Heart left ventricle (tissue), 13 donors: ENCODE data around the gene ABR.

ENCODE experiments used
- CTCF ChIP-seq, 12 donors: fragments of 200-600 bp; sonication (generic) in 4 of 12; IDR thresholded peaks; one replicate each; pipeline versions ENCODE4 v1.5.0 to v1.8.0; 2018 to 2022; ENCODE audit warnings: antibody characterized with exemption in 12 of 12, mild to moderate bottlenecking in 5 of 12
- POLR2A ChIP-seq, 2 donors: fragments of 450-650 bp; IDR thresholded peaks; one replicate each; pipeline ENCODE4 v1.6.1; 2017; ENCODE audit warnings: antibody characterized with exemption in 2 of 2, mild to moderate bottlenecking in 2 of 2, moderate library complexity in 2 of 2
- donor health status: ischemic (EF 13 %, LVEDD 7.1; RV severe dilation, severe dysfunction).
- donor health status: DM: no; HTN: yes; CAD: no.
- donor health status: DM: no; HTN: no; CAD: no.
- donor health status: ischemic (EF 25% LVEDD 6.9; RV normal size, moderate dysfunction).
- donor health status: ischemic (EF 25% LVEDD 5.7; RV mildly dilated, moderate dysfunction).
- donor health status: ischemic (EF 35%, LVEDD 5.7; RV mildly dilated, moderate dysfunction).
- donor health status: nonischemic (EF 11% LVEDD 7.7; RV severe dilation, severe dysfunction).
- donor health status: DM: yes; HTN: yes; CAD: no.
- donor health status: PGD.
- donor health status: ischemic (EF 29% LVEDD 5.4; RV normal size, mild dysfunction).
- donor health status: nonischemic (EF 23%, LVEDD 6.1; RV moderate dilation, normal function).

- TF ChIP-seq POLR2A (IDR thresholded peaks at IDR 0.05) (no peak), CTCF (IDR thresholded peaks at IDR 0.05) (no peak)
These were observed 191.8 kb downstream of the ABR start for GRCh38 chr17:987931-988330.
